Pancreas (tissue), 10 donors: ENCODE data around the gene LMAN1. TPM values are rescaled to one million over a fixed set of nuclear protein-coding genes. Genes with fewer than 3 reads are reported as not detected.

Experiments
- ATAC-seq, 4 donors: fragments of 200-7000 bp; cut with Tn5 transposase; one replicate each; pipeline versions ENCODE4 v1.8.0 to v1.9.1; 2020; ENCODE audit warnings: mild to moderate bottlenecking in 4 of 4, moderate library complexity in 4 of 4
- DNase-seq, 6 donors: peaks; one replicate each; pipeline ENCODE4 v3.0.0-alpha.2; 2020
- FAIRE-seq: peaks from 2 replicates; lab custom pipeline; 2012; peaks lifted over from hg19 to GRCh38; lab: Jason Lieb, UNC
- H3K27ac ChIP-seq, 4 donors: fragments of 200-600 bp; sonication (generic); 1 replicate in 3 of 4; 2 replicates in 1 of 4; pipeline versions ENCODE4 v1.5.0 to v1.8.0; 2020
- H3K27me3 ChIP-seq, 4 donors: fragments of 200-600 bp; one replicate each; pipeline ENCODE4 v1.8.0; 2021
- H3K36me3 ChIP-seq, 3 donors: fragments of 200-600 bp; sonication (generic) in 1 of 3; one replicate each; pipeline versions ENCODE4 v1.5.0 to v1.8.0; 2020 to 2021
- H3K4me1 ChIP-seq, 3 donors: fragments of 200-600 bp; one replicate each; pipeline ENCODE4 v1.8.0; 2021
- H3K4me3 ChIP-seq, 4 donors: fragments of 200-600 bp; sonication (generic) in 2 of 4; one replicate each; pipeline versions ENCODE4 v1.5.0 to v1.8.0; 2020 to 2021
- H3K9me3 ChIP-seq, 4 donors: fragments of 200-600 bp; one replicate each; pipeline ENCODE4 v1.8.0; 2021
- CTCF ChIP-seq, 4 donors: fragments of 200-600 bp; sonication (generic) in 3 of 4; IDR thresholded peaks; one replicate each; pipeline versions ENCODE4 v1.5.0 to v1.8.0; 2021; ENCODE audit warnings: antibody characterized with exemption in 4 of 4
- WGBS, 2 donors: extraction: QIAGEN DNeasy Blood & Tissue Kit; methylation state at CpG; one replicate each; pipeline ENCODE4 v1.1.7; 2013; 5-methylcytosine and 5-hydroxymethylcytosine counted together
- intact Hi-C, 3 donors: fragments of 100-400 bp; cut with DNase I; formaldehyde crosslinking; loops; one replicate each; pipeline versions ENCODE4 v1.11.1 to v1.14.2; 2022
- polyA plus RNA-seq, 2 donors: library from polyadenylated mRNA; stranded (reverse); fragments of 200-250 nt; gene quantifications; one replicate each; pipeline ENCODE4 v1.2.3, GENCODE V29; 2013
- total RNA-seq, 6 donors: library from RNA; stranded (reverse); fragmentation: NEBNext Ultra II Directional in 4 of 6; extraction: Animal tissue kit (Norgen Biotek cat#: 25700) in 4 of 6; gene quantifications; one replicate each; pipeline versions ENCODE4 v1.2.1 to v1.2.4, GENCODE V29; 2021 to 2023
- donor health status: healthy with polysubstance abuse.
- donor health status: DM: no; HTN: no; CAD: no; lungs with moderate emphysema.
- donor health status: DM: no; HTN: no; CAD: no.
- donor health status: control.
- donor health status: control.
- donor health status: Bipolar disorder and iron deficiency.
- donor health status: DM: yes; HTN: yes; CAD: no.
- donor health status: DM: no; HTN: no; CAD: no.
- donor health status: DM: no; HTN: no; CAD: no.
- donor health status: DM: yes; HTN: yes; CAD: no.

LMAN1 gene
- total and polyA plus RNA-seq, 8 donors: 15.9 to 75.2 (median 58.0) TPM

- ATAC-seq: no peak
- TF ChIP-seq CTCF (IDR thresholded peaks at IDR 0.05): no peak
- intact Hi-C loops: no loop called here
- no peaks in the 10 kb centered on the region for H3K4me1 ChIP-seq
- no peaks in the 10 kb centered on the region for H3K36me3 ChIP-seq
- no peaks in the 10 kb centered on the region for H3K9me3 ChIP-seq
- DNase-seq: no peak
- H3K4me3 ChIP-seq: no peak overlapping the region
- no peak for FAIRE-seq
- peaks cover 0 to 7% (median 2%) of the 10 kb centered on the region in 4 donors for H3K27me3 ChIP-seq
- no peak overlapping the region for H3K27ac ChIP-seq
Measured at GRCh38 chr18:59293317-59293716, 65.7 kb downstream of the LMAN1 start.

- no peak for ATAC-seq
- TF ChIP-seq CTCF (IDR thresholded peaks at IDR 0.05): no peak
- no peak overlapping the region for H3K27ac ChIP-seq
- peaks cover 0 to 20% (median 6%) of the 10 kb centered on the region in 4 donors for H3K27me3 ChIP-seq
- H3K36me3 ChIP-seq: no peaks in the 10 kb centered on the region
- no peak for DNase-seq
- 44 to 45% methylated on average over 6 of the region's 6 CpGs for WGBS, 2 donors
- H3K4me3 ChIP-seq: no peak overlapping the region
- H3K9me3 ChIP-seq: no peaks in the 10 kb centered on the region
- intact Hi-C loops: no loop called here
- FAIRE-seq: no peak
- H3K4me1 ChIP-seq: no peaks in the 10 kb centered on the region
Measured at GRCh38 chr18:59286341-59286740, 72.7 kb downstream of the LMAN1 start.

GRCh38 chr18:59282341-59282740 is 76.7 kb downstream of the LMAN1 start:
- DNase-seq (no peak), FAIRE-seq (no peak), ATAC-seq (no peak)
- 73 to 80% methylated on average over 11 of the region's 11 CpGs for WGBS, 2 donors
- H3K4me3 ChIP-seq: no peak overlapping the region
- no peaks in the 10 kb centered on the region for H3K4me1 ChIP-seq
- peaks cover 0 to 20% (median 3%) of the 10 kb centered on the region in 4 donors for H3K27me3 ChIP-seq
- H3K9me3 ChIP-seq: no peaks in the 10 kb centered on the region
- no peak overlapping the region for H3K27ac ChIP-seq
- H3K36me3 ChIP-seq: no peaks in the 10 kb centered on the region
- intact Hi-C loops: no loop called here
- TF ChIP-seq CTCF (IDR thresholded peaks at IDR 0.05): no peak

GRCh38 chr18:59279722-59280121 is 79.3 kb downstream of the LMAN1 start:
- H3K27me3 ChIP-seq: peaks cover 0 to 20% (median 3%) of the 10 kb centered on the region in 4 donors
- intact Hi-C loops: no loop called here
- WGBS, 2 donors: 23 to 27% methylated on average over 1 of the region's 1 CpG

More at GRCh38 chr18:59279722-59280121, 79.3 kb downstream of the LMAN1 start:
- H3K27ac ChIP-seq: no peak overlapping the region
- H3K9me3 ChIP-seq: no peaks in the 10 kb centered on the region
- no peak for TF ChIP-seq CTCF (IDR thresholded peaks at IDR 0.05)
- FAIRE-seq (no peak), DNase-seq (no peak), ATAC-seq (no peak)
- no peaks in the 10 kb centered on the region for H3K36me3 ChIP-seq
- no peak overlapping the region for H3K4me3 ChIP-seq
- no peaks in the 10 kb centered on the region for H3K4me1 ChIP-seq
